A549 (cell line): ENCODE data around the gene CD19. TPM values are rescaled to one million over a fixed set of nuclear protein-coding genes. Genes with fewer than 3 reads are reported as not detected.

ENCODE experiments used
- ATAC-seq, 2 experiments: fragments of 200-7000 bp in 1 of 2; fragments of >200 bp in 1 of 2; cut with Nextera tagmentation in 1 of 2; cut with Tn5 transposase in 1 of 2; 3 replicates each; pipeline versions ENCODE4 v1.8.0 to v1.9.1; 2018 to 2020; ENCODE audit warnings: mild to moderate bottlenecking in 1 of 2, moderate library complexity in 1 of 2
- CTCF ChIA-PET: fragments of 300-600 bp; sonication (Branson Sonifier 250); formaldehyde crosslinking; extraction: SDS; loops from one replicate; lab custom pipeline; 2021; ENCODE audit warnings: antibody characterized with exemption, inconsistent platforms; lab: Yijun Ruan, JAX
- POLR2A ChIA-PET: fragments of 350-600 bp; formaldehyde crosslinking; extraction: SDS; loops from one replicate; lab custom pipeline; 2021; ENCODE audit warnings: antibody characterized with exemption, inconsistent platforms; lab: Yijun Ruan, JAX
- DNase-seq, 2 experiments: peaks; one replicate each; pipeline versions ENCODE4 v3.0.0 to v3.0.0-alpha.2; 2011 to 2016; ENCODE audit warnings: low read depth in 1 of 2, low spot score in 1 of 2
- FAIRE-seq: peaks from 2 replicates; lab custom pipeline; 2011; peaks lifted over from hg19 to GRCh38; lab: Jason Lieb, UNC
- H3K27ac ChIP-seq, 2 experiments: fragments of >200 bp; sonication (Bioruptor Twin); formaldehyde crosslinking; 3 replicates each; pipeline ENCODE4 v1.5.1; 2016 to 2017
- H3K4me1 ChIP-seq: fragments of >200 bp; sonication (Bioruptor Twin); formaldehyde crosslinking; 3 replicates; pipeline ENCODE4 v1.6.1; 2016
- H3K4me2 ChIP-seq: fragments of >200 bp; sonication (Bioruptor Twin); formaldehyde crosslinking; 3 replicates; pipeline ENCODE4 v1.6.1; 2016
- H3K4me3 ChIP-seq: fragments of >200 bp; sonication (Bioruptor Twin); formaldehyde crosslinking; 3 replicates; pipeline ENCODE4 v1.5.1; 2016
- H3K9me3 ChIP-seq: fragments of >200 bp; sonication (Bioruptor Twin); formaldehyde crosslinking; 3 replicates; pipeline ENCODE4 v1.6.1; 2016
- EP300 ChIP-seq, 2 experiments: fragments of >200 bp; sonication (Bioruptor Twin); formaldehyde crosslinking; IDR thresholded peaks; 2 replicates in 1 of 2; 3 replicates in 1 of 2; pipeline ENCODE4 v1.6.1; 2016 to 2017
- FOSB ChIP-seq: fragments of 250-450 bp; sonication (Bioruptor Pico); IDR thresholded peaks from 2 replicates; pipeline ENCODE4 v1.5.0; 2020; ENCODE audit warnings: mild to moderate bottlenecking, moderate library complexity
- FOSL2 ChIP-seq, 2 experiments: fragments of 450-650 bp in 1 of 2; fragments of >200 bp in 1 of 2; sonication (Bioruptor Twin) in 1 of 2; formaldehyde crosslinking; IDR thresholded peaks; 2 replicates each; pipeline versions ENCODE4 v1.5.0 to v1.6.1; 2016 to 2020; ENCODE audit warnings: mild to moderate bottlenecking in 1 of 2, moderate library complexity in 1 of 2
- GATA3 ChIP-seq: IDR thresholded peaks from 2 replicates; pipeline ENCODE4 v1.6.1; 2012; ENCODE audit warnings: borderline replicate concordance
- HOXA7 ChIP-seq: fragments of 250-450 bp; sonication (Bioruptor Pico); IDR thresholded peaks from 2 replicates; pipeline ENCODE4 v1.5.0; 2020; ENCODE audit warnings: mild to moderate bottlenecking, moderate library complexity
- HOXB13 ChIP-seq: fragments of 250-450 bp; sonication (Bioruptor Pico); IDR thresholded peaks from 2 replicates; pipeline ENCODE4 v1.5.0; 2020; ENCODE audit warnings: low read depth, mild to moderate bottlenecking, moderate library complexity
- HOXB5 ChIP-seq: fragments of 250-450 bp; sonication (Bioruptor Pico); IDR thresholded peaks from 2 replicates; pipeline ENCODE4 v1.5.0; 2020; ENCODE audit warnings: mild to moderate bottlenecking, moderate library complexity
- JUN ChIP-seq, 2 experiments: fragments of >200 bp; sonication (Bioruptor Twin); formaldehyde crosslinking; IDR thresholded peaks; 2 replicates in 1 of 2; 3 replicates in 1 of 2; pipeline ENCODE4 v1.6.1; 2016 to 2017
- JUNB ChIP-seq: fragments of >200 bp; sonication (Bioruptor Twin); formaldehyde crosslinking; IDR thresholded peaks from 2 replicates; pipeline ENCODE4 v1.6.1; 2016
- NPAS2 ChIP-seq: fragments of 250-450 bp; sonication (Bioruptor Pico); IDR thresholded peaks from 2 replicates; pipeline ENCODE4 v1.8.0; 2022; ENCODE audit warnings: mild to moderate bottlenecking, moderate library complexity, borderline replicate concordance
- NR3C1 ChIP-seq: fragments of >200 bp; sonication (Bioruptor Twin); formaldehyde crosslinking; IDR thresholded peaks from 3 replicates; pipeline ENCODE4 v1.6.1; 2017
- RAD21 ChIP-seq, 2 experiments: fragments of >200 bp in 1 of 2; sonication (Bioruptor Twin) in 1 of 2; formaldehyde crosslinking in 1 of 2; IDR thresholded peaks in 1 of 2; conservative IDR thresholded peaks in 1 of 2; 2 replicates in 1 of 2; 3 replicates in 1 of 2; pipeline ENCODE4 v1.6.1; 2012 to 2018; ENCODE audit warnings: inconsistent platforms in 1 of 2
- RARB ChIP-seq: fragments of 250-450 bp; sonication (Bioruptor Pico); IDR thresholded peaks from 2 replicates; pipeline ENCODE4 v1.8.0; 2021; ENCODE audit warnings: mild to moderate bottlenecking, moderate library complexity
- SMC3 ChIP-seq: fragments of >200 bp; sonication (Bioruptor Twin); formaldehyde crosslinking; IDR thresholded peaks from 3 replicates; pipeline ENCODE4 v1.6.1; 2018; ENCODE audit warnings: inconsistent platforms
- SREBF2 ChIP-seq: fragments of 450-650 bp; IDR thresholded peaks from 2 replicates; pipeline ENCODE4 v1.6.1; 2014; ENCODE audit warnings: mild to moderate bottlenecking, moderate library complexity
- ZC3H11A ChIP-seq: fragments of 450-650 bp; IDR thresholded peaks from 2 replicates; pipeline ENCODE4 v1.6.1; 2014; ENCODE audit warnings: antibody characterized with exemption, mild to moderate bottlenecking
- ZFP36 ChIP-seq: fragments of 450-650 bp; IDR thresholded peaks from 2 replicates; pipeline ENCODE4 v1.6.1; 2014; ENCODE audit warnings: borderline replicate concordance; ENCODE audit not compliant: partially characterized antibody
- ZNF302 ChIP-seq: fragments of 250-450 bp; sonication (Bioruptor Pico); IDR thresholded peaks from 2 replicates; pipeline ENCODE4 v1.9.0; 2021; ENCODE audit warnings: inconsistent platforms, mild to moderate bottlenecking, moderate library complexity
- WGBS: methylation state at CpG from one replicate; pipeline ENCODE4 v1.1.6; 2017; ENCODE audit errors: missing lambda C conversion rate; 5-methylcytosine and 5-hydroxymethylcytosine counted together
- polyA plus RNA-seq, 4 experiments: library from polyadenylated mRNA; depleted of rRNA in 3 of 4; stranded (reverse); fragments of >200 nt; fragmentation: RNase III in 1 of 4; extraction: RNeasy Plus Mini Kit Qiagen cat#74134 plus additional on column Dnase treatment in 1 of 4; gene quantifications; 2 replicates in 3 of 4; 3 replicates in 1 of 4; pipeline ENCODE4 v1.2.3, GENCODE V29; 2011 to 2017
- TF ChIP-seq, protein P1 (sequence below): fragments of >200 bp; sonication (Bioruptor Twin); formaldehyde crosslinking; IDR thresholded peaks from 3 replicates; pipeline ENCODE4 v1.5.1; 2016
- TF ChIP-seq, protein P2 (sequence below): IDR thresholded peaks from 2 replicates; pipeline ENCODE4 v1.6.1; 2012
- TF ChIP-seq, protein P3 (sequence below): fragments of 250-450 bp; sonication (Bioruptor Pico); IDR thresholded peaks from 2 replicates; pipeline ENCODE4 v1.5.0; 2020; ENCODE audit warnings: low read depth, mild to moderate bottlenecking, moderate library complexity

CD19 gene
- polyA plus RNA-seq, 2 of the 4 experiments (the other 2 are of a cell fraction) = not detected

DNA sequence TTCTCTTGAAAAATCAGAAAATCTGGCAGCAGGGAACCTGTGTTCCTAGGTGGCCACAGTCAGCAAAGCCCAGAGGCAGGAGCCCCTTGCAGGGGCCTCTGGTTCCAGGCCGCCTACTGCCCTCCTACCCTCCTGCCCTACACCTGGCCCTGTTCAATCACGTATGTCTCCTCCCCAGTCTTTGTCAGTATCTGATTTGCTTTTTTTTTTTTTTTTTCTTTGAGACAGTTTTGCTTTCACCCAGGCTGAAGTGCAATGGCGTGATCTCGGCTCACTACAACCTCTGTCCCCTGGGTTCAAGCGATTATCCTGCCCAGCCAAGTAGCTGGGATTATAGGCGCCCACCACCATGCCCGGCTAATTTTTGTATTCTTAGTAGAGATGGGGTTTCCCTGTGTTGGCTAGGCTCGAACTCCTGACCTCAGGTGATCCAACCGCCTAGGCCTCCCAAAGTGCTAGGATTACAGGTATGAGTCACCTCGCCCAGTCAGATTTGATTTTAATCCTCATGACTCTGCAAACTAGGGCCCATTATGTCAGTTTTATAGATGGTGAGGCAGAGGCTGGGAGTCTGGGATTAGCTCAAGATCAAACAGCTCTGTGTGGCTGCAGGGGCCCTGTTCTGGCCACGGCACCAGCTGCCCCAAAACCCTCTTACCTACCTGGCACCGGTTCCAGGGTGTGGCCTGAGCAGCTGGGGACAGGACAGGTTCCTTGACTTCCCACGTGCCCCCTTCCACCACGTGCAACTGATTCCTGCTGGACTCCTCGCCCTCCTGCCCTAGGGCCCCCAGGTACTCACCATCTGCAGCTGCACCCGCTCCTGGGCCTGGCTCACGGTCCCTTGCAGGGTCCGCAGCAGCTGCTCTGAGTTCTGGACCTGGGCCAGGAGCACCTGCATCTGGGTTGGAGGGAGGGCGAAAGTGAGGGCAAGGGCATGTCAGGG, 21.4 kb upstream of the CD19 start:
- ATAC-seq = peak; percentile 17 to 48; a peak in 3 of 6 replicates
- no peak overlapping the region for H3K4me3 ChIP-seq
- no peak for TF ChIP-seq GATA3
- no peak for TF ChIP-seq SREBF2
- TF ChIP-seq ZC3H11A = no peak
- no peak for TF ChIP-seq FOSL2 (IDR thresholded peaks at IDR 0.05)
- peak; percentile 61 for TF ChIP-seq FOSL2 (CRISPR knock-in tag; IDR thresholded peaks at IDR 0.05)
- TF ChIP-seq EP300 (IDR thresholded peaks at IDR 0.05) = no peak
- H3K27ac ChIP-seq = peak overlapping the region in 1 of 2 experiments; percentile 70; a peak in 3 of 6 replicates
- peak in 1 of 2 experiments; percentile 55 for DNase-seq
- POLR2A ChIA-PET = no interaction called here
- CTCF ChIA-PET = interaction anchor here (0.6 to 6.8 kb wide), 4 partner anchors 21 to 62 kb away, joined by 3 to 41 read pairs (median 4); no protein-coding TSS in a partner anchor
- FAIRE-seq = no peak
- peaks cover 9% of the 10 kb centered on the region; the same call in 1 of the 3 replicates for H3K4me1 ChIP-seq
- H3K9me3 ChIP-seq = no peaks in the 10 kb centered on the region
- H3K4me2 ChIP-seq = no peak overlapping the region
- 70% methylated on average over 18 of the region's 19 CpGs for WGBS

DNA sequence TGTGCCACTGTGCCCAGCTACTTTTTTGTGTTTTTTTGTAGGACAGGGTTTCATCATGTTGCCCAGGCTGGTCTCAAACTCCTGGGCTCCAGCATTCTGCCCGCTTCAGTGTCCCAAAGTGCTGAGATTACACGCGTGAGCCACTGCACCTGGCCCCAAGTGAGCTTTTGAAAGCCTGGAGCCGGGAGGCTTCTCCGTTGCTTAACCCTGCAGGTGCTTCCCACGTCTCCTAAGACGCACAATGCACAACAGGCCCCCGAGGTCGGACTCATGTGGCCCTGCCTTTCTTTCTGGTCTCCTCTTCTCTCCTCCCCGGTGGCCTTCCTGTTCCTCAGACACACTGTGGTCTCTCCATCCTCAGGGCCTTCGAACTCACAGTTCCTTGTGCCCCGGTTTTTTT, 19.2 kb upstream of the CD19 start:
- FAIRE-seq (no peak), ATAC-seq (no peak), DNase-seq (no peak)
- Histone ChIP-seq H3K4me2 (no peak overlapping the region), H3K9me3 (no peaks in the 10 kb centered on the region), H3K27ac (peak overlapping the region in 1 of 2 experiments; percentile 52; a peak in 2 of 6 replicates), H3K4me3 (no peak overlapping the region), H3K4me1 (peaks cover 9% of the 10 kb centered on the region; the same call in 1 of the 3 replicates)
- POLR2A ChIA-PET = no interaction called here
- 94% methylated on average over 12 of the region's 12 CpGs for WGBS
- CTCF ChIA-PET = interaction anchor here (0.7 to 6.8 kb wide), 6 partner anchors 9 to 50 kb away, joined by 3 to 41 read pairs (median 4); no protein-coding TSS in a partner anchor
- TF ChIP-seq HOXB5 (CRISPR knock-in tag) (no peak), NPAS2 (CRISPR knock-in tag) (no peak), FOSB (CRISPR knock-in tag) (no peak), SREBF2 (no peak)
- TF ChIP-seq, protein P1, sequence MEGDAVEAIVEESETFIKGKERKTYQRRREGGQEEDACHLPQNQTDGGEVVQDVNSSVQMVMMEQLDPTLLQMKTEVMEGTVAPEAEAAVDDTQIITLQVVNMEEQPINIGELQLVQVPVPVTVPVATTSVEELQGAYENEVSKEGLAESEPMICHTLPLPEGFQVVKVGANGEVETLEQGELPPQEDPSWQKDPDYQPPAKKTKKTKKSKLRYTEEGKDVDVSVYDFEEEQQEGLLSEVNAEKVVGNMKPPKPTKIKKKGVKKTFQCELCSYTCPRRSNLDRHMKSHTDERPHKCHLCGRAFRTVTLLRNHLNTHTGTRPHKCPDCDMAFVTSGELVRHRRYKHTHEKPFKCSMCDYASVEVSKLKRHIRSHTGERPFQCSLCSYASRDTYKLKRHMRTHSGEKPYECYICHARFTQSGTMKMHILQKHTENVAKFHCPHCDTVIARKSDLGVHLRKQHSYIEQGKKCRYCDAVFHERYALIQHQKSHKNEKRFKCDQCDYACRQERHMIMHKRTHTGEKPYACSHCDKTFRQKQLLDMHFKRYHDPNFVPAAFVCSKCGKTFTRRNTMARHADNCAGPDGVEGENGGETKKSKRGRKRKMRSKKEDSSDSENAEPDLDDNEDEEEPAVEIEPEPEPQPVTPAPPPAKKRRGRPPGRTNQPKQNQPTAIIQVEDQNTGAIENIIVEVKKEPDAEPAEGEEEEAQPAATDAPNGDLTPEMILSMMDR = no peak

DNA sequence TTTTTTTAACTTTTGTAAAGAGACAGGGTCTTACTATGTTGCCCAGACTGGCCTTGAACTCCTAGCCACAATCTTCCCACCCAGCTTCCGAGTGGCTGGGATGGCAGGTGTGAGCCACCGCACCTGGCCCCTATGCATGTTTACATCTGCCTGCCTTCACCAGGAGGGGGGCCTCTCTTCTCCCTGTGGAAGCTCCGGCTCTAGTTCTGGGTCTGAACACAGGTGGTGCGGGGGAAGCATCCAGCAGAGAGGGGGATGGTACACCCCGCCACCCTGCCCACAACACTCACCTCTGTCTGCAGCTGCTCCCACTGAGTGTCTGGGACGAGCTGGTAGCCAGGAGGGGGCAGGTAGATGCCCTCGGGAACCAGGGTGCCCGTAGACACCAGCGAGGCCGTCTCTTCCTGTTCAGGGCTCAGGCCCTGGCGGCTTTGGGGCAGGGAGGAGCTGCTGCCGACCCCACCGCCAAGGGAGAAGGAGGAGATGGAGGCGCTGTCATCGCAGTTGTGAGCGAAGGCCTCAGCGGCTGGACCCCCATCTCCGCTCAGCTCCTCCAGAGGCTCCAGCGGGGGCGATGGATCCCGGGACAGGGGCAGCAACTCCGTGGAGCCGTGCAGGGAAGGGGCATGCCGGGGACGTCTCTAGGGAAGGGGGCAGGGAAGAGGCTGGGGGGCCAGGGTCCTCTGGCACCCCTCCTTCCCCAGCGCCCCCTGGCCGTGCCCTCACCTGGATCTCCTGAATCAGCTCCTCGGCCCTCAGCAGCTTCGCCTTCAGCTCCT, 17.6 kb upstream of the CD19 start:
- 91% methylated on average over 23 of the region's 29 CpGs for WGBS
- no peaks in the 10 kb centered on the region for H3K9me3 ChIP-seq
- no peak for ATAC-seq
- ChIA-PET CTCF (interaction anchor here (0.5 to 8.5 kb wide), 6 partner anchors 9 to 57 kb away, joined by 3 to 55 read pairs (median 4); no protein-coding TSS in a partner anchor), POLR2A (no interaction called here)
- FAIRE-seq = no peak
- no peak overlapping the region for H3K27ac ChIP-seq
- peaks cover 9% of the 10 kb centered on the region; the same call in 1 of the 3 replicates for H3K4me1 ChIP-seq
- no peak overlapping the region for H3K4me3 ChIP-seq
- H3K4me2 ChIP-seq = no peak overlapping the region
- no peak for DNase-seq
- TF ChIP-seq RARB (no peak), JUNB (no peak)
- TF ChIP-seq, all 56 proteins: peak for 0

DNA sequence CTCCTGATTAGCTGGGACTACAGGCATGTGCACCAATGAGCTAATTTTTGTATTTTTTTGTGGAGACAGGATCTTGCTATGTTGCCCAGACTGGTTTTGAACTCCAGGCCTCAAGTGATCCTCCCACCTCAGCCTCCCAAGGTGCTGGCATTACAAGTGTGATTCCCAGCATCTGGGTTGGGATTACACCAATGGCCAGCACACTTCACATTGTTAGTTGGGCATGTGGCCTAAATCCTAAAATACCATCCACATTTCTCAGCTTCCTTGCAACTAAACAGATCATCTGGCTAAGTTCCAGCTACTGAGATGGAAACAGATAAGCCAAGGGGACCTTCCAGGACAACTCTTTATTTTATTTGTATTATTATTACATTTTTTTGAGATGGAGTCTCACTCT, 16.6 kb upstream of the CD19 start:
- TF ChIP-seq, protein P2, sequence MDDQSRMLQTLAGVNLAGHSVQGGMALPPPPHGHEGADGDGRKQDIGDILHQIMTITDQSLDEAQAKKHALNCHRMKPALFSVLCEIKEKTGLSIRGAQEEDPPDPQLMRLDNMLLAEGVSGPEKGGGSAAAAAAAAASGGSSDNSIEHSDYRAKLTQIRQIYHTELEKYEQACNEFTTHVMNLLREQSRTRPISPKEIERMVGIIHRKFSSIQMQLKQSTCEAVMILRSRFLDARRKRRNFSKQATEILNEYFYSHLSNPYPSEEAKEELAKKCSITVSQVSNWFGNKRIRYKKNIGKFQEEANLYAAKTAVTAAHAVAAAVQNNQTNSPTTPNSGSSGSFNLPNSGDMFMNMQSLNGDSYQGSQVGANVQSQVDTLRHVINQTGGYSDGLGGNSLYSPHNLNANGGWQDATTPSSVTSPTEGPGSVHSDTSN = no peak
- TF ChIP-seq RAD21 (conservative IDR thresholded peaks at IDR 0.05 in 1 of 2, IDR thresholded peaks at IDR 0.05 in 1 of 2) (no peak), NPAS2 (CRISPR knock-in tag) (no peak), ZFP36 (no peak), JUN (IDR thresholded peaks at IDR 0.05) (no peak), SMC3 (no peak), HOXA7 (CRISPR knock-in tag) (no peak), JUNB (no peak), FOSB (CRISPR knock-in tag) (no peak), ZNF302 (CRISPR knock-in tag) (no peak), HOXB13 (CRISPR knock-in tag) (no peak), NR3C1 (no peak)
- TF ChIP-seq, protein P3, sequence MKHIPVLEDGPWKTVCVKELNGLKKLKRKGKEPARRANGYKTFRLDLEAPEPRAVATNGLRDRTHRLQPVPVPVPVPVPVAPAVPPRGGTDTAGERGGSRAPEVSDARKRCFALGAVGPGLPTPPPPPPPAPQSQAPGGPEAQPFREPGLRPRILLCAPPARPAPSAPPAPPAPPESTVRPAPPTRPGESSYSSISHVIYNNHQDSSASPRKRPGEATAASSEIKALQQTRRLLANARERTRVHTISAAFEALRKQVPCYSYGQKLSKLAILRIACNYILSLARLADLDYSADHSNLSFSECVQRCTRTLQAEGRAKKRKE (CRISPR knock-in tag) = no peak
- TF ChIP-seq, all 56 proteins: peak for 0
- POLR2A ChIA-PET = interaction anchor here (0.6 kb wide), 1 partner anchor 10 kb away, joined by 3 read pairs; the partner anchor contains the start of gene RABEP2
- Histone ChIP-seq H3K27ac (no peak overlapping the region), H3K4me1 (peaks cover 8% of the 10 kb centered on the region; the same call in 1 of the 3 replicates), H3K4me2 (no peak overlapping the region), H3K4me3 (no peak overlapping the region), H3K9me3 (no peaks in the 10 kb centered on the region)
- CTCF ChIA-PET = interaction anchor here (0.9 to 8.5 kb wide), 5 partner anchors 29 to 52 kb away, joined by 3 to 55 read pairs (median 3); no protein-coding TSS in a partner anchor
- DNase-seq (peak in 1 of 2 experiments; percentile 41), FAIRE-seq (no peak), ATAC-seq (no peak)
